Right lung (tissue), 5 donors: ENCODE measurements around the gene HAPLN2. TPM values are rescaled to one million over a fixed set of nuclear protein-coding genes. Genes with fewer than 3 reads are reported as not detected.
"Not testable (repeated sequence)": the region's sequence is repeated elsewhere in the genome, so short reads cannot be mapped to it uniquely, and the experiment has no call there.

ENCODE experiments used
- DNase-seq, 2 donors: peaks; one replicate each; pipeline ENCODE4 v3.0.0-alpha.2; 2013
- polyA plus RNA-seq, 5 donors: library from polyadenylated mRNA; unstranded; fragments of 120-200 nt; gene quantifications; one replicate each; pipeline versions ENCODE4 v1.2.1 to v1.2.3, GENCODE V29; 2013; ENCODE audit warnings: inconsistent platforms in 1 of 5, low replicate concordance in 1 of 5; ENCODE audit not compliant: insufficient read length in 5 of 5, insufficient read depth in 1 of 5

The HAPLN2 gene
- polyA plus RNA-seq, 5 donors: 0.33 to 0.39 (median 0.33) TPM; not detected in 2

DNA sequence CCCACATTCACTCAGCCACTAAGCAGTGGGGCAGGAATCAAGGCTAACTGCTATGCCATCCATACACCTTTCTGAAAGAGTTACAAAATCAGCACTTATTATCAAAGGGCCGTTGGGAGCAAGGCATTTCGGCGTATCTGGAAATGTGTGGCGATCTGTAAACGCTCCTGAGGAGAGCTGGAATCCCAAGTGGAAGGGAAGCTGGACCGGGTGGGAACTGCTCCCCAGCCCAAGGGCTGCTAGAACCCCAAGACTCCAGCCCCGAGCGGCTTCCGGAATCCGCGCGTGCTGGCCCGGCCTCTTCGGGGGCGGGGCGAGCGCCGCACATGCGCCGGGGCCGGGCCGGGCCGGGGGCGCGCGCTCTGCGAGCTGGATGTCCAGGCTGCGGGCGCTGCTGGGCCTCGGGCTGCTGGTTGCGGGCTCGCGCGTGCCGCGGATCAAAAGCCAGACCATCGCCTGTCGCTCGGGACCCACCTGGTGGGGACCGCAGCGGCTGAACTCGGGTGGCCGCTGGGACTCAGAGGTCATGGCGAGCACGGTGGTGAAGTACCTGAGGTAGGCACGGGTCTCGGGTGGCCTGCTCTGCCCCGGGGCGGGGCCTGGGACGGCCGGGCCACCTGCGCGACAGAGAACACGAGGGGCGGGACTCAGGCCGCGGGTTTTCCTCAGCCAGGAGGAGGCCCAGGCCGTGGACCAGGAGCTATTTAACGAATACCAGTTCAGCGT lies 27.6 kb upstream of the HAPLN2 start, which contains the start of gene NAXE:
NAXE (plus strand) TSS at position 345 of the 726 bp plus-strand sequence; CDS start at position 374, 29 bp downstream.
- DNase-seq: peak; percentile 53 to 69

DNA sequence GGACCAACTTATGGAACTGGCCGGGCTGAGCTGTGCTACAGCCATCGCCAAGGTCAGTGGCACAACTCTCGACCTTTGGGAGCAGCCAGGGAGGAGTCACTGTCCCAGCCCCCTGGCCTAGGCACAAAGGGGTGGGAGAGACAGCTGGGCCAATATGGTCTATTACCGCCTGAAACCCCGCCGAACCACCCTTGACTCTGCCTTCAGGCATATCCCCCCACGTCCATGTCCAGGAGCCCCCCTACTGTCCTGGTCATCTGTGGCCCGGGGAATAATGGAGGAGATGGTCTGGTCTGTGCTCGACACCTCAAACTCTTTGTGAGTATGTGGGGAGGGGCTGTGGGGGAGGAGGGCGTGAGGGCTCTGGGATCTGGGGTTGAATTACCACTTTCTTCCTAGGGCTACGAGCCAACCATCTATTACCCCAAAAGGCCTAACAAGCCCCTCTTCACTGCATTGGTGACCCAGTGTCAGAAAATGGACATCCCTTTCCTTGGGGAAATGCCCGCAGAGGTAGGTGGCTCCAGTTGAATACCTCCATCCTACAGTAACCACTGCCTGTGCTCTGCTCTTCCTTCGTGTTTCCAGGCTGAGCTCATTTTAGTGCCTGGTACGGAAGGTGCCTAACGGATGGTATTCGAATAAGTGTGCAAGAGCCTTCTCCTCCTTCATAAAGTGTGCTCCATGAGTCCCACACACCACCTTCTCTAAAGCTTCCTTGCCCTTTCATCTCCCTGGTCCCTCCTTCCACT lies 26.9 kb upstream of the HAPLN2 start:
- DNase-seq: no peak

DNA sequence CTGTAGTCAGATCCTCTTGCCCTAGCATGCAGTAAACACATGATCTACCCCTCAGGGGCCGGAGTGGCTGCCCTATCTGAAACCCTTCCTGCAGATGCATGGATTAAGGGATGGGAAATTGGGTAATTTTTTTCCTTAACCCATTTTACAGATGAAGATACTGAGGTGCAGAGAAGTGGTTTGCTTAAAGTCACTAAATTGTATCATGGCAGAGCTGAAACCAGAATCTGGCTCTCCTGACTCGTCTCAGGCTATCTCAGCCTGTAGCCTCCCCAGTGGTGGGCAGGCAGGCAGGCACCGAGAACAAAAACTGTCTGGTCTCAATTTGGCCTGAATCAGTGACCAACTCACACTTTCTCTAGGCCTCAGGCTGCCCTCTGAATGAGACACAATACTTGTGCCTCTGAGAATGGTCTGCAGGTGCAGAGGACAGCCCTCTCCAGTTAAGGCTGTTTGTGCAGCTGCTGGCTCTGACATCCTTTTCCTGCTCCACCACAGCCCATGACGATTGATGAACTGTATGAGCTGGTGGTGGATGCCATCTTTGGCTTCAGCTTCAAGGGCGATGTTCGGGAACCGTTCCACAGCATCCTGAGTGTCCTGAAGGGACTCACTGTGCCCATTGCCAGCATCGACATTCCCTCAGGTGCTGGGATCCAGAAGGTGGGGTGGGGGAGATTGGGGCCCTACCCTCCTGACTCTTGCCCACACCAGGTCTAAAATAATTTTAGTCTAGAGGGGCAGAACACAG lies 26.1 kb upstream of the HAPLN2 start:
- no peak for DNase-seq

DNA sequence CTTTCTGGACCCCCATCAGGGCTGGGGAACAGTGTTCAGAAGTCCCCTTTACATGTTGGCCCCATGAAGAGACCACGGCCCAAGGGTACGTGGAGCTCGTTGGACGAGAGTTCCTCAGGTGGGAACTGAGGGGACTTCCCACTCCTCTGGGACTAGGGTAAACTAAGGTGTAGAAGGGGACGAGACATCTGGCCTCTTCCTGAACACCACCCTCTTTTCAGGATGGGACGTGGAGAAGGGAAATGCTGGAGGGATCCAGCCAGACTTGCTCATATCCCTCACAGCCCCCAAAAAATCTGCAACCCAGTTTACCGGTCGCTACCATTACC lies 25.6 kb upstream of the HAPLN2 start:
- no peak for DNase-seq

DNA sequence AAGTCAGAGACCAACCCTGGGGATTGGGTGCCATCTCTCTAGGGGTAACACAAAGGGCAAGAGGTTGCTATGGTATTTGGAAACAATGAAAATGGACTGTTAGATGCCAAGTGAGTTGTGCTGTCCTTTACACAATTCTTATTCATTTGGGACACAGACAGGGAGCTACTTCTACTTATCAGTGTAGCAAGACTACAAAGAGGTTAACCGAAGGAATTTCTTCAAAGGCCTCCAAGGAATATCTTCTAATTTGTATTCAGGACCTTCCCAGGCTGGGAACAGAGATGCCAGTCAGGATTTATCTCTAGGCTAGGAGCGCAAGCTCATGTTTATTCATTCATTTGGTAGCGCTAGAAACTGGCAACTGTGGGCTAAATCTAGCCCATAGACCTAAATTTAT lies 25.0 kb upstream of the HAPLN2 start:
- no peak for DNase-seq

DNA sequence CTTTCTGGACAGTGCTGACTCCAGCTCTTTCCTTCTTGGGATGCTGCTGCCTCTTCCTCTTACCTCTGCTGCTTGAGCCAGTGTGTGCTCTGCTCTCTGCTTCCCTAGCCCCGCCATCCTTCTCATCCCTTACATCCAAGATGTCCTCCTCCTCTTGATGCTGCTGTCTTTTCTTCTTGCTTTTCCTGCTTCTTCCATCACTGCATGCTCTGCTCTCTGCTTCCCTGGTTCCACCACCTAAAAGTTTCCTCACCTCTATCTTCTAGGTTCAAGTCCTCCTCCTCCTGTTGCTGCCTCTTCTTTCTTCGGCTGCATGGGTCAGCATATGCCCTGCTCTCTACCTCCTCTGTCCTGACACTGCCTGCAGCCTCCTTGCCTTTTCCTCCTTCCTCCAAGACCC lies 24.2 kb upstream of the HAPLN2 start:
- DNase-seq: no peak

DNA sequence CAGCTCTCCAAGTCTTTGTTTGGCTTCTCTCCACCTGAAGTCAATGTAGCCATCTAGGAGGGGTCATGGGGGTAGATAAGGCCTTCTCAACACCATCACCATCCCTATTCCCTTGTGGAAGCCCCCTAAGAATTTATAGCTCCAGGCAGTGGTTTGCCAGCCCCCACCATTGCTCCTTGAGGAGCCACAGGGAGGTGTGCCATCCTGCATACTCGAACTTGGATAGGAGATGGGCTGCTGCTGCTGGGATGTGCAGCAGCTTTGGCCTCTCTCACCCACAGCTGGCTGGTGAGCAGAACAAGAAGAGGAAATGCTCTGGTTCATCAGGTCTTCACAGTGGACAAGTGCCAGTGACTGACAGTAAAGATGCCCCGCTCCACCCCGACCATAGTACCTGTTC lies 22.8 kb upstream of the HAPLN2 start:
- DNase-seq: no peak

DNA sequence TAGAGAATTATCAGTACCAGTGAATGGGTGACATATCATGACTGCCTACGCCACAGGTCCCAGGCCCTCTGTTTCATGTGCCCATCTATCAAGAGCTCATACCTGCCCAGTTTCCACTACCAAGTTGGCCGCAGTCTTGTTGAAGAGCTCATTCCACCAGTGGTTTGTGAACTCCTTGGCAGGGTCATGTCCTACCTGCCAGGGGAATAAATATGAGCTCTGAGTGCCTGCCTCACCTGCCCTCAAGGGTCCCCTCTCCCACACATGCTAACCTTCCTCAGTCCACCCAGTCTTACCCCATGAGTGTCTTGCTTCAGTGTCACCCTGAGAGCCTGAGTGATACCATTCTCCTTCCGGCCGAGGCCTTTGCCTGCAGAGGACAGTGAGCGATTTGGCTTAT lies 21.1 kb upstream of the HAPLN2 start:
- no peak for DNase-seq

DNA sequence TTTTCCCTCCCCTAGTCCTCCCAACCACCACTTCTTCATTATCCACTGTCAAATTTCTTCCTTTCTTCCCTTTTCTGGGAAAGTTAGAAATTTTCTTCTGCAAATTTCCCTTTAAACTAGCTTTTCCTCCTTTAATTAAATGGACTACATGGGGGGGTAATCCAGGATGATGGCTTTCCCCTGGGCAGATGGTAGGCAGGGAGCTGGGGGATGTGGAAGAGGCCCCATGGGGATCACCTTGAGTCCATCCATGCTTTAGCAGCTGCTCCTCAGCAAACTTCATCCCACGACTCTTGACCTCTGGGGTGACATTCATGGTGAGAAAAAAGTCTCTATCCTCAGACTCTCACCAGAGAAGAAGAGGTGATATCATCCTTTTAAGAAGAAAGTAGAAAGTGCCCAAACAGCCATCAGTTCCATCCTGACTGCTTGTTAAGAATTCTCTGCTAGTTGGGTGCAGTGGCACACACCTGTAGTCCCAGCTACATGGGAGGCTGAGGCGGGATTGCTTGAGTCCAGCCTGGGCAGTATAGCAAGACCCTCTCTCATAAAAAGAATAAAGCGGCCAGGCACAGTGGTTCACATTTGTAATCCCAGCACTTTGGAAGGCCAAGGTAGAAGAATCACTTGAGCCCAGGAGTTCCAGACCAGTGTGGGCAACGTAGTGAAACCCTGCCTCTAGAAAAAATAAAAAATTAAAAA lies 20.3 kb upstream of the HAPLN2 start:
- no peak for DNase-seq

DNA sequence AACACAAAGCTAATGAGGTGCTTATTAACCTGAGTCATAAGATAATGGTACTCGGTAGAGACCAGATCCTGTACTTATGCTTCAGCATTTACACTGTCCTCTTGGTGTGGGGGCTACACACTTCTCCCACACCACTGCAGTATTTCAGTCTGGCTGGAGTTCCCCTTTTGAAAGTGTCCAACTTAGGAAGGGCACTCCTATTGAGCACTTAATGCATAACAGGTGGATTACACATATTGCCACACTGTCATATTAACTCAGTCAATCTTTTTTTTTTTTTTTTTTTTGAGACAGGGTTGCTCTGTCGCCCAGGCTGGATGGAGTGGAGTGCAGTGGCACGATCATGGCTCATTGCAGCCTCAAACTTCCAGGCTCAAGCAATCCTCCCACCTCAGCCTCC lies 19.4 kb upstream of the HAPLN2 start:
- DNase-seq: no peak

DNA sequence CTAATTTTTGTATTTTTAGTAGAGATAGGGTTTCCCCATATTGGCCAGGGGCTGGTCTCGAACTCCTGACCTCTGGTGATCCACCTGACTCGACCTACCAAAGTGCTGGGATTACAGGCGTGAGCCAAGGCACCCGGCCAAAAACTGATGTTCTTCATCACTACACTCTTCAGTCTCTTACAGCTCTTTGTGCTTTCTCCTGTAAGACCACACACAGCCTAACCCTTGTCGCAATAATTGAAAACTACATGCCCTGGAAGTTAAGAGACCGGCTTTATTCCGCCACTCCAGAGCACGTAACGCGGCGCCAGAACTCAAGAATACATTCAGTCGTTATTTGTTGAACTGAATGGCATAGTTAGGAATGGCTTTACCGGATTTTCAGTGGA lies 18.5 kb upstream of the HAPLN2 start:
- DNase-seq: no peak

DNA sequence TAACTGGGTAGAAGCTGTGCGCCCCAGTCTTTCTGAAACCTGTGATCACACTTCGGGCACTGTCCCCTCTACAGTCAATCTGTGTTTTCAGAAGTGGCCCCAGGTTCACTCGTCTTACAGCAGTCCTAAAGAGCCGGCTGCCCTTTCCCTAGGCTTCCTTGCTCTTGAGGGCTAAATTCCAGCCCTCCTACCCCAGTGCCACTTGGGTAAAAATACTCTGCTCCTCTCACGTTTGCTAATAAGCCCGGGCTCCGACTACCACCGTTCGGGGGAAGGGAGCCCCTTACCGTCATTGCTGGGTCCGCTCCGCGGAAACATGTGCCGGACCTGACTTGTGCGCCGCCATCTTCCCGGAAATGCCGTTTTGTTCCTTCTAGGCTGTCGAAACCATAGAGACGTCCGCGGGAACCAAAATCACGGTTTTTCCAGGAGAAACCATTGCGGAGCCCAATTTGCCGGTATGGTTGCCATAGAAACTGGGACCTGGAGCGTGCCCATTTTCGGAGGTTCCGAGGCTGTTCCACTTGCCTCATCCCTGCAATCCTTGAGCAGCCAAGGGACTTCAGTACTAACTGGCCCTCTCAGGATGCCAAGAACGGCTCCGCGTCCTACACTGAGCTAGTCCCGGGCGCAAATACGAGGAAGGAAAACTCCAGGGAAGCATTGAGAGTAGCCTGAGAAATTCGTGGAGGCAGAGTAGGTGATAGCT lies 17.9 kb upstream of the HAPLN2 start, which contains the start of gene GPATCH4:
GPATCH4 (minus strand) TSS at position 358 of the 709 bp plus-strand sequence.
- peak; percentile 77 to 79 for DNase-seq

DNA sequence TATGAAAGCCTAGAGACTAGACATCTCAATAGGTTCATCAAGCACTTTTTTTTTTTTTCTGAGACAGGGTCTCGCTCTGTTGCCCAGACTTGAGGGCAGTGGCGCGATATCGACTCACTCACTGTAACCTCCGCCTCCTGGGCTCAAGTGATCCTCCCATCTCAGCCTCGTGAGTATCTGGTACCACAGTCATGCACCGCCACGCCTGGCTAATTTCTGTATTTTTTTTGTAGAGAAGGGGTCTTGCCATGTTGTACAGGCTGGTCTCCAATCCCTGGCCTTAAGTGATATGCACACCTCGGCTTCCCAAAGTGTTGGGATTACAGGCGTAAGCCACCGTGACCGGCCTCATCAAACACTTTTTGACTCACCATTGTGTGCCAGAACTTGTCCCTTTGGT lies 17.3 kb upstream of the HAPLN2 start:
- DNase-seq: no peak

DNA sequence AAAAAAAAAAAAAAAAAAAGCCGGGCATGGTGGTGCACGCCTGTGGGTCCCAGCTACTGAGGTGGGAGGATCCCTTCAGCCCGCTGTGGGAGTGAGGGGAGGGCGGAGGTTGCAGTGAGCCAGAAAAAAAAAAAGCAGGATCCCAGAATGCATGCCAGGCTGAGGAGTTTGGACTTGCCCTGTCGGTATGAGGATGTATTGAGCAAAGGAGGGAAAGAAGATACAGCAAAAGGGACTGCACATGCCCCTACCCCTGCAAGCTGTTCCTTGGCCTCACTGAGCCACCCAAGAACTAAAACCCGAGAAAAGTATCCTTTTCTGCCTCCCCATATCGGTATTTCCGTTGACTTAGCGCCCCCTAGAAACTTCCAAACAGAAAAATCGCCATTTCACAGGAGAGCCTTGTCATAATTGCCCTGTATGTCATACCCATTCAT lies 16.6 kb upstream of the HAPLN2 start:
- no peak for DNase-seq

DNA sequence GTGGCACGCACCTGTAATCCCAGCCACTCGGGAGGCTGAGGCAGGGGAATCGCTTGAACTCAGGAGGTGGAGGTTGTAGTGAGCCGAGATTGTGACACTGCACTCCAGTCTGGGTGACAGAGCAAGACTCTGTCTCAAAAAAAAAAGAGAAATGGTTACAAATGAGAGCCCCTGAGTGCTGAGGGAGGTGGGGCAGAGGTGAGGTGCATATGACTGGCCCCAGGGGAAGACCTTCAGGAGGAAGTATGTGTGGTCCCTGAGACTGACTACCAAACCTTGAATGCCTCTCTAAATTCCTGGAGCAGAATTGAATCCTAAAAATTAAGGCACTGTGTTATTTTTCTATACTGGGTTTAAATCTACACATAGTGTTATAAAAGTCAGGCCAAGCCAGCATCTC lies 11.9 kb upstream of the HAPLN2 start:
- DNase-seq: not testable (repeated sequence)

DNA sequence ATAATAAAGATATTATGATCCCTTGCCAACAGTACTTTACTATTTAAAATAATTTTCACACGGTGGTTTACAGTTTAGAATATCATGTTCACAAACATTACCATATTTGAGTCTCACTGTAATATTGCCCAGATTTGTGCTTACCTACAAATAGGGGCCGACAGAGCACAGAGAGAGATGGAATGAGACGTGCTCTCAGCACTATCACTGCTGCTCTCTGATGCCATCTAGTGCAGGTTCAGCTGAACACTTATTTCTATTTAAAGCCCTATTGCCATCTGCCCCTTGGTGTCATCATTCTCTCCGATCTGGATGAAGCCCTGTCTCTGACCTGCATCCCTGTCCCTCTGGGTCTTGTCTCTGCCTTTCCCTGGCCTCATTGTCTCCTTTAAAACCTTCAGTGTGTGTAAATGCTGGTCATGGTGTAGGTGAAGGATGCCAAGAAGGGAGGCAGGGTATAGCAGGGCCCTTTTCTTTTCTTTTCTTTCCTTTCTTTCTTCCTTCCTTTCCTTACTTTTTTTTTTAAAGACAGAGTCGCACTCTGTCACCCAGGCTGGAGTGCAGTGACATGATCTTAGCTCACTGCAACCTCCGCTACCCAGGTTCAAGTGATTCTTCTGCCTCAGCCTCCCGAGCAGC lies 11.1 kb upstream of the HAPLN2 start:
- DNase-seq: no peak

DNA sequence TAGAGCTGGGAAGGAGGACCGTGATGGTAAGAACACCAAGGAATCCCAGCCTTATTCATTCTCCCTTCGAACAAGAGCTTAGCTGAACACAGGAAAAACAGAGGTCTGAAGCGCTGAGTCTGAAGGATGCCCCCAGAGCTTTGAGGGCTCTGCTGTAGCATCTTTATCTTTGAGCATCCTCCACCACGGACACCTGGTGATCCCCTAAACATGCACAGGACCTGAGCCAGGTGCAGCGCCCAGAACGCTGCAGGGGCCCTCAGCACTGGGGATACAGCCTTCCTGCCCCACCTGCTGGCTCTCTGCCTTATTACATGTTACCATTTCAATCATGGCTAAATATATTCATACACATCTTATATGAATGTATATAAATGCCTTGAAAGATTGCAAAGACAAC lies 10.2 kb upstream of the HAPLN2 start:
- no peak for DNase-seq

DNA sequence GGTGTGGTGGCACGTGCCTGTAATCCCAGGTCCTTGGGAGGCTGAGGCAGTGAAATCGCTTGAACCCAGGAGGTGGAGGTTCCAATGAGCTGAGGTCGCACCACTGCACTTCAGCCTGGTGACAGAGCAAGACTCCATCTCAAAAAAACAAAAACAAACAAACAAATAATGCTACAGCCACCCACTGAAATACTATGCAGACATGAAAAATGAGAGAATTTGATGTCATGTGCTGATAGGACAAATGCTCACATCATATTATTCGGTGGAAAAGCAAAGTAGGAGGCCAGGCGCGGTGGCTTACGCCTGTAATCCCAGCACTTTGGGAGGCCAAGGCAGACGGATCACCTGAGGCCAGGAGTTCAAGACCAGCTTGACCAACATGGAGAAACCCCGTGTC lies 9.1 kb upstream of the HAPLN2 start:
- not testable (repeated sequence) for DNase-seq

DNA sequence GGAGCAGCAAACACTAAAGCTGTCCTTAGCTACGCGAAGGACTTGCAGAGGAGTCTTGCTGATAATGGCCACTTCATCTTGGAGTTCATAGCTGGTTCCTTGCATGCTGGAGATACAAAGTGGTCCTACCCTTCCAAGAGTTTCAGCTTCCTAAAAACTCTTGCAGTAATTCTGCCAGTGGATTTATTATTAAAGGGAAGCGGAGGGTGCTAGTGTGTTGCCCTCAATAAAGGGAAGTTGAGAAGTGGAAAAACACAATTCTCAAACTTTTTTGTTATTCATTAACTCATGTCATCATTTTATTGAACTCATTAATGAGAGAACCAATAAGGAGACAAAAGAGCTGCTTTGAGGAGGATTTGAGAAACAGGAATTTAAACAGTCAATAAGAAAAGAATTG lies 6.5 kb upstream of the HAPLN2 start:
- no peak for DNase-seq

DNA sequence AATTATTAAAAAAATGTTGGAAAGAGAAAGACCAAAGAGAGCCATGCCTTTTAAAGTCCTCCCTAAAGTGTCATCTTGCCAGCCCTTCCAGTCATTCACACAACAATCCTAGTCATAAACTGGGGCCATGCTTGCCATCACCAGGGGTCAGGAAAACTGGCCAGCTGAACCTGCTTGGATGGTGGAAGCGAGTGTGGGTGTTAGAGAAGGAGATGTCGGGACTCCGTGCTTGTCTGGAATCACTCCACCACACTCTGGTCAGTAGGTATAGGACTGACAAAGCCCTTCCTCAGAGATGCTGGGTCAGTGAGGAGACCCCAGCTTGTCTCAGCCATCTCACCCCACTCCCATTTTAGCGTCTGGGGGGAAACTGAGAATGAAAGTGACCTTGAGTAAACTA lies 3.3 kb upstream of the HAPLN2 start:
- DNase-seq: no peak

DNA sequence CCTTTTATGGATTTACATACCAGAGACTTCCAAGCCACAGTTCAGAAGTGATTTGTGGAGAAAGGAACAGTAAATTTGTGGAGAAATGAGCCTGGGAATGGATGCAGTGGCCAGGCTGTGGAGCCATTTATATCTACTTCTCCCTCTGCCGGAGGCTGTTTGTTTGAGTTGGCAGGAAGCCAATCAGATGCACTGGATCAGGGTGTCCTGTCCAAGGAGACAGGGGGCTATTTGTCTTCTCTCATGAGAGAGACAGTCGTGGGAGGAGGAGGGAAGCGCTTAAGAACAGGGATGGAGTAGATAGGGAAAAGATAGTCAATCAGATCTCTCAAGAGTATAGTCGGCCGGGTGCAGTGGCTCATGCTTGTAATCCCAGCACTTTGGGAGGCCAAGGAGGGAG lies 2.8 kb upstream of the HAPLN2 start:
- no peak for DNase-seq
